Liver (tissue), 9 donors: ENCODE results near the gene SEC61G. TPM values are rescaled to one million over a fixed set of nuclear protein-coding genes. Genes with fewer than 3 reads are reported as not detected.

Experiments used
- DNase-seq: peaks from one replicate; pipeline ENCODE4 v3.0.0-alpha.2; 2017; ENCODE audit warnings: low spot score
- H3K27ac ChIP-seq, 2 donors: one replicate each; pipeline ENCODE4 v1.7.0; 2013; ENCODE audit warnings: inconsistent platforms in 2 of 2, low read length in 2 of 2, control low read depth in 1 of 2, low read depth in 1 of 2, mild to moderate bottlenecking in 1 of 2
- H3K27me3 ChIP-seq, 4 donors: one replicate each; pipeline versions ENCODE4 v1.6.1 to v1.7.0; 2013; ENCODE audit warnings: low read length in 3 of 4, inconsistent platforms in 1 of 4, mild to moderate bottlenecking in 1 of 4, moderate library complexity in 1 of 4; ENCODE audit not compliant: control insufficient read depth in 4 of 4, insufficient read depth in 4 of 4
- H3K36me3 ChIP-seq, 4 donors: one replicate each; pipeline versions ENCODE4 v1.6.1 to v1.7.0; 2013; ENCODE audit warnings: low read length in 3 of 4, mild to moderate bottlenecking in 3 of 4, low read depth in 1 of 4, moderate library complexity in 1 of 4; ENCODE audit not compliant: control insufficient read depth in 4 of 4, insufficient read depth in 3 of 4
- H3K4me1 ChIP-seq, 4 donors: one replicate each; pipeline versions ENCODE4 v1.6.1 to v1.7.0; 2013; ENCODE audit warnings: low read length in 3 of 4, mild to moderate bottlenecking in 3 of 4, moderate library complexity in 1 of 4; ENCODE audit not compliant: control insufficient read depth in 4 of 4, insufficient read depth in 4 of 4
- H3K4me3 ChIP-seq, 3 donors: one replicate each; pipeline versions ENCODE4 v1.6.1 to v1.7.0; 2013; ENCODE audit warnings: low read length in 3 of 3, control low read depth in 1 of 3, low read depth in 1 of 3, mild to moderate bottlenecking in 1 of 3
- H3K9ac ChIP-seq, 2 donors: one replicate each; pipeline ENCODE4 v1.7.0; 2013; ENCODE audit warnings: low read length in 2 of 2, mild to moderate bottlenecking in 2 of 2, moderate library complexity in 2 of 2, control low read depth in 1 of 2, low read depth in 1 of 2
- H3K9me3 ChIP-seq, 4 donors: one replicate each; pipeline versions ENCODE4 v1.6.1 to v1.7.0; 2013; ENCODE audit warnings: low read length in 3 of 4; ENCODE audit not compliant: control insufficient read depth in 4 of 4
- ATF3 ChIP-seq: IDR thresholded peaks from 2 replicates; pipeline ENCODE4 v1.6.1; 2016; ENCODE audit warnings: antibody characterized with exemption
- EGR1 ChIP-seq, 2 donors: IDR thresholded peaks; 2 replicates each; pipeline ENCODE4 v1.6.1; 2016 to 2018; ENCODE audit warnings: antibody characterized with exemption in 2 of 2, low read depth in 2 of 2
- FOXA1 ChIP-seq: IDR thresholded peaks from 2 replicates; pipeline ENCODE4 v1.6.1; 2016; ENCODE audit warnings: antibody characterized with exemption
- FOXA2 ChIP-seq: IDR thresholded peaks from 2 replicates; pipeline ENCODE4 v1.6.1; 2016; ENCODE audit warnings: antibody characterized with exemption
- GABPA ChIP-seq, 2 donors: IDR thresholded peaks in 1 of 2; conservative IDR thresholded peaks in 1 of 2; 2 replicates each; pipeline ENCODE4 v1.6.1; 2016; ENCODE audit warnings: antibody characterized with exemption in 2 of 2, mild to moderate bottlenecking in 1 of 2, moderate library complexity in 1 of 2
- HNF4G ChIP-seq: IDR thresholded peaks from 2 replicates; pipeline ENCODE4 v1.6.1; 2016; ENCODE audit warnings: antibody characterized with exemption
- JUND ChIP-seq, 2 donors: IDR thresholded peaks; 2 replicates each; pipeline ENCODE4 v1.6.1; 2016; ENCODE audit warnings: antibody characterized with exemption in 2 of 2
- MAX ChIP-seq: IDR thresholded peaks from 2 replicates; pipeline ENCODE4 v1.6.1; 2016; ENCODE audit warnings: antibody characterized with exemption
- NR2F2 ChIP-seq: IDR thresholded peaks from 2 replicates; pipeline ENCODE4 v1.6.1; 2016; ENCODE audit warnings: antibody characterized with exemption
- RAD21 ChIP-seq, 2 donors: IDR thresholded peaks; 2 replicates each; pipeline ENCODE4 v1.6.1; 2016; ENCODE audit warnings: antibody characterized with exemption in 2 of 2, mild to moderate bottlenecking in 2 of 2
- RXRA ChIP-seq, 2 donors: IDR thresholded peaks; 2 replicates each; pipeline ENCODE4 v1.6.1; 2017 to 2018; ENCODE audit warnings: antibody characterized with exemption in 2 of 2, mild to moderate bottlenecking in 1 of 2
- SP1 ChIP-seq: IDR thresholded peaks from 2 replicates; pipeline ENCODE4 v1.6.1; 2018; ENCODE audit warnings: antibody characterized with exemption, mild to moderate bottlenecking
- TAF1 ChIP-seq: conservative IDR thresholded peaks from 2 replicates; pipeline ENCODE4 v1.6.1; 2016; ENCODE audit warnings: antibody characterized with exemption, mild to moderate bottlenecking
- YY1 ChIP-seq: IDR thresholded peaks from 2 replicates; pipeline ENCODE4 v1.6.1; 2016; ENCODE audit warnings: antibody characterized with exemption, mild to moderate bottlenecking
- WGBS: extraction: QIAGEN DNeasy Blood & Tissue Kit; methylation state at CpG from one replicate; pipeline ENCODE4 v1.1.7; 2013; 5-methylcytosine and 5-hydroxymethylcytosine counted together
- polyA plus RNA-seq, 2 donors: library from polyadenylated mRNA; stranded (reverse) in 1 of 2; unstranded in 1 of 2; fragments of 200-250 nt in 1 of 2; fragments of >200 nt in 1 of 2; fragmentation: Nextera tagmentation in 1 of 2; extraction: Ambion mirVana in 1 of 2; gene quantifications; one replicate each; pipeline versions ENCODE4 v1.2.1 to v1.2.3, GENCODE V29; 2013 to 2015
- total RNA-seq, 2 donors: library from RNA; depleted of rRNA; stranded (reverse); fragments of >200 nt; gene quantifications; one replicate each; pipeline ENCODE4 v1.2.3, GENCODE V29; 2014
- TF ChIP-seq, protein P1 (sequence below): fragments of 150-350 bp; IDR thresholded peaks from 2 replicates; pipeline ENCODE4 v1.5.1; 2017; ENCODE audit warnings: improper control_type of control experiment, low read depth, low read length; ENCODE audit not compliant: missing input control
- TF ChIP-seq, protein P2 (sequence below): IDR thresholded peaks from 2 replicates; pipeline ENCODE4 v1.6.1; 2016; ENCODE audit warnings: antibody characterized with exemption, mild to moderate bottlenecking
- TF ChIP-seq, protein P3 (sequence below): IDR thresholded peaks from 2 replicates; pipeline ENCODE4 v1.6.1; 2016; ENCODE audit warnings: antibody characterized with exemption
- donor health status: healthy.
- donor health status: healthy.
- donor health status: healthy.
- donor health status: healthy.
- donor health status: healthy.

Gene SEC61G
- total and polyA plus RNA-seq, 4 donors, result 57.0 to 329 (median 227) TPM

- TF ChIP-seq, protein P1, sequence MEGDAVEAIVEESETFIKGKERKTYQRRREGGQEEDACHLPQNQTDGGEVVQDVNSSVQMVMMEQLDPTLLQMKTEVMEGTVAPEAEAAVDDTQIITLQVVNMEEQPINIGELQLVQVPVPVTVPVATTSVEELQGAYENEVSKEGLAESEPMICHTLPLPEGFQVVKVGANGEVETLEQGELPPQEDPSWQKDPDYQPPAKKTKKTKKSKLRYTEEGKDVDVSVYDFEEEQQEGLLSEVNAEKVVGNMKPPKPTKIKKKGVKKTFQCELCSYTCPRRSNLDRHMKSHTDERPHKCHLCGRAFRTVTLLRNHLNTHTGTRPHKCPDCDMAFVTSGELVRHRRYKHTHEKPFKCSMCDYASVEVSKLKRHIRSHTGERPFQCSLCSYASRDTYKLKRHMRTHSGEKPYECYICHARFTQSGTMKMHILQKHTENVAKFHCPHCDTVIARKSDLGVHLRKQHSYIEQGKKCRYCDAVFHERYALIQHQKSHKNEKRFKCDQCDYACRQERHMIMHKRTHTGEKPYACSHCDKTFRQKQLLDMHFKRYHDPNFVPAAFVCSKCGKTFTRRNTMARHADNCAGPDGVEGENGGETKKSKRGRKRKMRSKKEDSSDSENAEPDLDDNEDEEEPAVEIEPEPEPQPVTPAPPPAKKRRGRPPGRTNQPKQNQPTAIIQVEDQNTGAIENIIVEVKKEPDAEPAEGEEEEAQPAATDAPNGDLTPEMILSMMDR, result no peak
- TF ChIP-seq RXRA (IDR thresholded peaks at IDR 0.05) (no peak), MAX (no peak), TAF1 (no peak), NR2F2 (no peak), HNF4G (no peak), GABPA (IDR thresholded peaks at IDR 0.05 in 1 of 2, conservative IDR thresholded peaks at IDR 0.05 in 1 of 2) (no peak), EGR1 (IDR thresholded peaks at IDR 0.05; ENCODE audit: low read depth in 2 of 2) (no peak)
- TF ChIP-seq, protein P2, sequence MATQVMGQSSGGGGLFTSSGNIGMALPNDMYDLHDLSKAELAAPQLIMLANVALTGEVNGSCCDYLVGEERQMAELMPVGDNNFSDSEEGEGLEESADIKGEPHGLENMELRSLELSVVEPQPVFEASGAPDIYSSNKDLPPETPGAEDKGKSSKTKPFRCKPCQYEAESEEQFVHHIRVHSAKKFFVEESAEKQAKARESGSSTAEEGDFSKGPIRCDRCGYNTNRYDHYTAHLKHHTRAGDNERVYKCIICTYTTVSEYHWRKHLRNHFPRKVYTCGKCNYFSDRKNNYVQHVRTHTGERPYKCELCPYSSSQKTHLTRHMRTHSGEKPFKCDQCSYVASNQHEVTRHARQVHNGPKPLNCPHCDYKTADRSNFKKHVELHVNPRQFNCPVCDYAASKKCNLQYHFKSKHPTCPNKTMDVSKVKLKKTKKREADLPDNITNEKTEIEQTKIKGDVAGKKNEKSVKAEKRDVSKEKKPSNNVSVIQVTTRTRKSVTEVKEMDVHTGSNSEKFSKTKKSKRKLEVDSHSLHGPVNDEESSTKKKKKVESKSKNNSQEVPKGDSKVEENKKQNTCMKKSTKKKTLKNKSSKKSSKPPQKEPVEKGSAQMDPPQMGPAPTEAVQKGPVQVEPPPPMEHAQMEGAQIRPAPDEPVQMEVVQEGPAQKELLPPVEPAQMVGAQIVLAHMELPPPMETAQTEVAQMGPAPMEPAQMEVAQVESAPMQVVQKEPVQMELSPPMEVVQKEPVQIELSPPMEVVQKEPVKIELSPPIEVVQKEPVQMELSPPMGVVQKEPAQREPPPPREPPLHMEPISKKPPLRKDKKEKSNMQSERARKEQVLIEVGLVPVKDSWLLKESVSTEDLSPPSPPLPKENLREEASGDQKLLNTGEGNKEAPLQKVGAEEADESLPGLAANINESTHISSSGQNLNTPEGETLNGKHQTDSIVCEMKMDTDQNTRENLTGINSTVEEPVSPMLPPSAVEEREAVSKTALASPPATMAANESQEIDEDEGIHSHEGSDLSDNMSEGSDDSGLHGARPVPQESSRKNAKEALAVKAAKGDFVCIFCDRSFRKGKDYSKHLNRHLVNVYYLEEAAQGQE, result no peak
- TF ChIP-seq, protein P3, sequence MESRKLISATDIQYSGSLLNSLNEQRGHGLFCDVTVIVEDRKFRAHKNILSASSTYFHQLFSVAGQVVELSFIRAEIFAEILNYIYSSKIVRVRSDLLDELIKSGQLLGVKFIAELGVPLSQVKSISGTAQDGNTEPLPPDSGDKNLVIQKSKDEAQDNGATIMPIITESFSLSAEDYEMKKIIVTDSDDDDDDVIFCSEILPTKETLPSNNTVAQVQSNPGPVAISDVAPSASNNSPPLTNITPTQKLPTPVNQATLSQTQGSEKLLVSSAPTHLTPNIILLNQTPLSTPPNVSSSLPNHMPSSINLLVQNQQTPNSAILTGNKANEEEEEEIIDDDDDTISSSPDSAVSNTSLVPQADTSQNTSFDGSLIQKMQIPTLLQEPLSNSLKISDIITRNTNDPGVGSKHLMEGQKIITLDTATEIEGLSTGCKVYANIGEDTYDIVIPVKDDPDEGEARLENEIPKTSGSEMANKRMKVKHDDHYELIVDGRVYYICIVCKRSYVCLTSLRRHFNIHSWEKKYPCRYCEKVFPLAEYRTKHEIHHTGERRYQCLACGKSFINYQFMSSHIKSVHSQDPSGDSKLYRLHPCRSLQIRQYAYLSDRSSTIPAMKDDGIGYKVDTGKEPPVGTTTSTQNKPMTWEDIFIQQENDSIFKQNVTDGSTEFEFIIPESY, result no peak
- Histone ChIP-seq H3K4me1 (no peaks in the 10 kb centered on the region), H3K27ac (no peak overlapping the region), H3K27me3 (no peaks in the 10 kb centered on the region), H3K4me3 (no peak overlapping the region), H3K9ac (no peak overlapping the region), H3K36me3 (no peaks in the 10 kb centered on the region), H3K9me3 (peaks cover 0 to 6% (median 2%) of the 10 kb centered on the region in 4 donors)
- DNase-seq, result no peak
- 72% methylated on average over 1 of the region's 1 CpG for WGBS
Measured at GRCh38 chr7:54709283-54709682, 49.7 kb downstream of the SEC61G start.

GRCh38 chr7:54705436-54705835, 53.6 kb downstream of the SEC61G start:
- WGBS, result 54% methylated on average over 4 of the region's 4 CpGs
- no peaks in the 10 kb centered on the region for H3K36me3 ChIP-seq
- no peak for DNase-seq
- H3K4me3 ChIP-seq, result no peak overlapping the region
- H3K27ac ChIP-seq, result no peak overlapping the region
- H3K9ac ChIP-seq, result no peak overlapping the region
- no peaks in the 10 kb centered on the region for H3K27me3 ChIP-seq
- peaks cover 0 to 3% (median 0%) of the 10 kb centered on the region in 4 donors for H3K9me3 ChIP-seq
- H3K4me1 ChIP-seq, result no peaks in the 10 kb centered on the region
- TF ChIP-seq MAX (no peak), NR2F2 (no peak), JUND (IDR thresholded peaks at IDR 0.05) (no peak), RXRA (IDR thresholded peaks at IDR 0.05) (no peak), FOXA1 (no peak), GABPA (IDR thresholded peaks at IDR 0.05 in 1 of 2, conservative IDR thresholded peaks at IDR 0.05 in 1 of 2) (no peak), TAF1 (no peak), EGR1 (IDR thresholded peaks at IDR 0.05; ENCODE audit: low read depth in 2 of 2) (no peak), YY1 (no peak), FOXA2 (no peak), ATF3 (no peak), HNF4G (no peak), SP1 (no peak), RAD21 (IDR thresholded peaks at IDR 0.05) (no peak)
- TF ChIP-seq, protein P2, result no peak
- TF ChIP-seq, protein P1, result no peak
